Upper lobe of left lung (tissue), 6 donors: Measurements from ENCODE around the gene TMEM127. TPM values are rescaled to one million over a fixed set of nuclear protein-coding genes. Genes with fewer than 3 reads are reported as not detected.
A peak's percentile ranks its signal among the peaks of the same experiment; 100 is the strongest.

Experiments used
- ATAC-seq, 2 donors: fragments of 200-7000 bp; cut with Tn5 transposase; one replicate each; pipeline ENCODE4 v1.9.1; 2022; ENCODE audit warnings: mild to moderate bottlenecking in 2 of 2, moderate library complexity in 2 of 2; ENCODE audit not compliant: low FRiP score in 2 of 2
- DNase-seq, 2 donors: peaks; one replicate each; pipeline ENCODE4 v3.0.0-alpha.2; 2019 to 2020
- H3K27ac ChIP-seq, 4 donors: fragments of 200-600 bp; sonication (generic); one replicate each; pipeline ENCODE4 v1.5.1; 2016 to 2019
- H3K27me3 ChIP-seq, 4 donors: fragments of 200-600 bp; sonication (generic); one replicate each; pipeline ENCODE4 v1.5.1; 2017 to 2019
- H3K36me3 ChIP-seq, 4 donors: fragments of 200-600 bp; sonication (generic); one replicate each; pipeline ENCODE4 v1.5.1; 2016 to 2019
- H3K4me1 ChIP-seq, 4 donors: fragments of 200-600 bp; sonication (generic); one replicate each; pipeline ENCODE4 v1.5.1; 2018 to 2019
- H3K4me3 ChIP-seq, 4 donors: fragments of 200-600 bp; sonication (generic); one replicate each; pipeline ENCODE4 v1.5.1; 2017 to 2019; ENCODE audit warnings: mild to moderate bottlenecking in 2 of 4, moderate library complexity in 1 of 4
- H3K9me3 ChIP-seq, 4 donors: fragments of 200-600 bp; sonication (generic); one replicate each; pipeline ENCODE4 v1.5.1; 2018 to 2019
- CTCF ChIP-seq, 6 experiments: fragments of 450-650 bp in 4 of 6; fragments of 200-600 bp in 2 of 6; sonication (generic) in 2 of 6; IDR thresholded peaks; one replicate each; pipeline ENCODE4 v1.5.1; 2016 to 2019; ENCODE audit warnings: antibody characterized with exemption in 6 of 6
- EP300 ChIP-seq, 4 donors: sonication (generic); formaldehyde crosslinking; IDR thresholded peaks; one replicate each; pipeline ENCODE4 v1.5.1; 2017; ENCODE audit warnings: antibody characterized with exemption in 4 of 4, control low read depth in 2 of 4
- POLR2A ChIP-seq, 4 donors: fragments of 450-650 bp; IDR thresholded peaks; one replicate each; pipeline ENCODE4 v1.5.1; 2016 to 2017; ENCODE audit warnings: antibody characterized with exemption in 4 of 4, mild to moderate bottlenecking in 2 of 4
- POLR2AphosphoS5 ChIP-seq, 2 donors: sonication (generic); formaldehyde crosslinking; IDR thresholded peaks; one replicate each; pipeline ENCODE4 v1.5.1; 2017; ENCODE audit warnings: antibody characterized with exemption in 2 of 2
- WGBS, 2 donors: methylation state at CpG; one replicate each; pipeline ENCODE4 v1.1.5; 2017 to 2018; 5-methylcytosine and 5-hydroxymethylcytosine counted together
- total RNA-seq, 6 donors: library from RNA; depleted of rRNA in 4 of 6; stranded (reverse); fragments of >200 nt in 4 of 6; gene quantifications; one replicate each; pipeline versions ENCODE4 v1.1.0 to v1.2.1, GENCODE V29; 2016 to 2021
- donor health status: DM: no; HTN: no; CAD: no; lungs with moderate emphysema.
- donor health status: DM: no; HTN: yes; CAD: no; lungs with severe emphysema.

The TMEM127 gene
- total RNA-seq, 6 donors from 2014 or later, result 21.0 to 75.8 (median 44.8) TPM

GRCh38 chr2:96240341-96241038 is 25.3 kb downstream of the TMEM127 start:
- H3K36me3 ChIP-seq, result peaks cover 0 to 3% (median 0%) of the 10 kb centered on the region in 4 donors
- 97 to 99% methylated on average over 9 of the region's 9 CpGs for WGBS, 2 donors
- H3K4me1 ChIP-seq, result peaks cover 12 to 17% (median 16%) of the 10 kb centered on the region in 4 donors
- DNase-seq (peak in 1 of 2 donors; percentile 27), ATAC-seq (no peak)
- no peak overlapping the region for H3K4me3 ChIP-seq
- H3K27me3 ChIP-seq, result no peaks in the 10 kb centered on the region
- peak overlapping the region in 2 of 4 donors; percentile 85 to 92 for H3K27ac ChIP-seq
- TF ChIP-seq POLR2AphosphoS5 (IDR thresholded peaks at IDR 0.05) (no peak), CTCF (IDR thresholded peaks at IDR 0.05) (no peak), POLR2A (IDR thresholded peaks at IDR 0.05) (no peak), EP300 (IDR thresholded peaks at IDR 0.05) (no peak)
- H3K9me3 ChIP-seq, result no peaks in the 10 kb centered on the region

- Histone ChIP-seq H3K27ac (no peak overlapping the region), H3K27me3 (no peaks in the 10 kb centered on the region), H3K4me1 (peaks cover 12 to 15% (median 13%) of the 10 kb centered on the region in 4 donors), H3K9me3 (no peaks in the 10 kb centered on the region), H3K4me3 (no peak overlapping the region), H3K36me3 (peaks cover 0 to 3% (median 0%) of the 10 kb centered on the region in 4 donors)
- DNase-seq, result no peak
- ATAC-seq, result no peak
- TF ChIP-seq CTCF (IDR thresholded peaks at IDR 0.05) (no peak), POLR2A (IDR thresholded peaks at IDR 0.05) (no peak)
- 94 to 97% methylated on average over 7 to 8 of the region's 9 CpGs for WGBS, 2 donors
These were observed 26.0 kb downstream of the TMEM127 start for GRCh38 chr2:96239745-96240264.

GRCh38 chr2:96239091-96239490 is 26.7 kb downstream of the TMEM127 start:
- H3K9me3 ChIP-seq, result no peaks in the 10 kb centered on the region
- ATAC-seq (no peak), DNase-seq (no peak)
- WGBS, 2 donors, result 71 to 94% methylated on average over 3 of the region's 3 CpGs
- H3K27ac ChIP-seq, result no peak overlapping the region
- peaks cover 0 to 3% (median 0%) of the 10 kb centered on the region in 4 donors for H3K36me3 ChIP-seq
- H3K27me3 ChIP-seq, result no peaks in the 10 kb centered on the region
- no peak overlapping the region for H3K4me3 ChIP-seq
- peaks cover 12 to 15% (median 13%) of the 10 kb centered on the region in 4 donors for H3K4me1 ChIP-seq
- no peak for TF ChIP-seq EP300 (IDR thresholded peaks at IDR 0.05)
- TF ChIP-seq POLR2A (IDR thresholded peaks at IDR 0.05), result no peak
- no peak for TF ChIP-seq CTCF (IDR thresholded peaks at IDR 0.05)
- TF ChIP-seq POLR2AphosphoS5 (IDR thresholded peaks at IDR 0.05), result no peak

- H3K9me3 ChIP-seq, result no peaks in the 10 kb centered on the region
- DNase-seq, result no peak
- no peak for ATAC-seq
- WGBS, 2 donors, result 93 to 97% methylated on average over 3 of the region's 3 CpGs
- no peaks in the 10 kb centered on the region for H3K27me3 ChIP-seq
- peaks cover 0 to 3% (median 0%) of the 10 kb centered on the region in 4 donors for H3K36me3 ChIP-seq
- TF ChIP-seq POLR2AphosphoS5 (IDR thresholded peaks at IDR 0.05) (no peak), POLR2A (IDR thresholded peaks at IDR 0.05) (no peak), EP300 (IDR thresholded peaks at IDR 0.05) (no peak), CTCF (IDR thresholded peaks at IDR 0.05) (no peak)
- no peak overlapping the region for H3K4me3 ChIP-seq
- no peak overlapping the region for H3K27ac ChIP-seq
- H3K4me1 ChIP-seq, result peaks cover 12 to 15% (median 13%) of the 10 kb centered on the region in 4 donors
These were observed 27.5 kb downstream of the TMEM127 start for GRCh38 chr2:96238266-96238665.
